GM23338 (cell line): ENCODE results near the gene SLC39A5. TPM values are rescaled to one million over a fixed set of nuclear protein-coding genes. Genes with fewer than 3 reads are reported as not detected.

ENCODE experiments used
- ATAC-seq: fragments of 200-7000 bp; cut with Tn5 transposase; 3 replicates; pipeline ENCODE4 v1.9.1; 2020
- DNase-seq: peaks from one replicate; pipeline ENCODE4 v3.0.0-alpha.2; 2015; ENCODE audit warnings: low spot score
- H2AFZ ChIP-seq: fragments of 200-600 bp; sonication (generic); 2 replicates; pipeline ENCODE4 v1.8.0; 2016; ENCODE audit warnings: antibody characterized with exemption, mild to moderate bottlenecking, moderate library complexity
- H3F3A ChIP-seq: fragments of 200-600 bp; sonication (generic); replicated peaks from 2 replicates; pipeline ENCODE4 v1.8.0; 2017; ENCODE audit warnings: antibody characterized with exemption, mixed run types, low read depth
- H3K27ac ChIP-seq: fragments of 200-600 bp; sonication (generic); 2 replicates; pipeline ENCODE4 v1.6.1; 2016; ENCODE audit warnings: low read depth
- H3K27me3 ChIP-seq: fragments of 200-600 bp; sonication (generic); 2 replicates; pipeline ENCODE4 v1.8.0; 2016; ENCODE audit warnings: mild to moderate bottlenecking, mixed run types, moderate library complexity; ENCODE audit not compliant: insufficient read depth
- H3K36me3 ChIP-seq: fragments of 200-600 bp; sonication (generic); 2 replicates; pipeline ENCODE4 v1.8.0; 2016; ENCODE audit warnings: mild to moderate bottlenecking; ENCODE audit not compliant: insufficient read depth
- H3K4me1 ChIP-seq: fragments of 200-600 bp; sonication (generic); 2 replicates; pipeline ENCODE4 v1.8.0; 2016; ENCODE audit warnings: mild to moderate bottlenecking, moderate library complexity; ENCODE audit not compliant: insufficient read depth
- H3K4me2 ChIP-seq: fragments of 200-600 bp; sonication (generic); 2 replicates; pipeline ENCODE4 v1.7.1; 2017; ENCODE audit warnings: mixed run types
- H3K4me3 ChIP-seq: fragments of 200-600 bp; sonication (generic); 2 replicates; pipeline ENCODE4 v1.6.1; 2016; ENCODE audit warnings: mixed run types
- H3K79me2 ChIP-seq: fragments of 200-600 bp; sonication (generic); replicated peaks from 2 replicates; pipeline ENCODE4 v1.8.0; 2017; ENCODE audit warnings: mild to moderate bottlenecking; ENCODE audit not compliant: insufficient read depth
- H3K9me2 ChIP-seq: fragments of 200-600 bp; sonication (generic); 2 replicates; pipeline ENCODE4 v1.8.0; 2017; ENCODE audit not compliant: insufficient read depth
- H4K20me1 ChIP-seq: fragments of 200-600 bp; sonication (generic); replicated peaks from 2 replicates; pipeline ENCODE4 v1.8.0; 2017; ENCODE audit warnings: mild to moderate bottlenecking; ENCODE audit not compliant: insufficient read depth
- H3K27ac Mint-ChIP-seq: 2 replicates; pipeline ENCODE4 v1.8.0; 2020; ENCODE audit warnings: inconsistent platforms, mild to moderate bottlenecking, moderate library complexity, mixed read lengths
- H3K27me3 Mint-ChIP-seq: 3 replicates; pipeline ENCODE4 v1.8.0; 2022; ENCODE audit warnings: low read depth, mild to moderate bottlenecking, moderate library complexity, mixed read lengths, inconsistent platforms; ENCODE audit not compliant: insufficient read depth, poor library complexity
- H3K36me3 Mint-ChIP-seq: 3 replicates; pipeline ENCODE4 v1.8.0; 2021; ENCODE audit warnings: low read depth, mild to moderate bottlenecking, inconsistent platforms, moderate library complexity, mixed read lengths
- H3K4me1 Mint-ChIP-seq: 3 replicates; pipeline ENCODE4 v1.8.0; 2020; ENCODE audit warnings: mild to moderate bottlenecking, inconsistent platforms, mixed read lengths
- H3K4me3 Mint-ChIP-seq: 3 replicates; pipeline ENCODE4 v1.8.0; 2021; ENCODE audit warnings: moderate library complexity, mild to moderate bottlenecking, inconsistent platforms, mixed read lengths
- H3K9me3 Mint-ChIP-seq: 3 replicates; pipeline ENCODE4 v1.8.0; 2020; ENCODE audit warnings: moderate library complexity, mild to moderate bottlenecking, inconsistent platforms, mixed read lengths
- CREB1 ChIP-seq: fragments of 250-450 bp; sonication (Bioruptor Pico); IDR thresholded peaks from 2 replicates; pipeline ENCODE4 v1.5.0; 2020; ENCODE audit warnings: low read depth, mild to moderate bottlenecking, moderate library complexity
- CTCF ChIP-seq, 2 experiments: fragments of 200-600 bp in 1 of 2; sonication (generic) in 1 of 2; conservative IDR thresholded peaks; 2 replicates each; pipeline versions ENCODE4 v1.5.1 to v1.6.1; 2016 to 2017; ENCODE audit warnings: antibody characterized with exemption in 2 of 2, low read depth in 2 of 2, mild to moderate bottlenecking in 2 of 2, moderate library complexity in 1 of 2
- ETS1 ChIP-seq: IDR thresholded peaks from 2 replicates; pipeline ENCODE4 v1.6.1; 2016; ENCODE audit warnings: antibody characterized with exemption
- EZH2 ChIP-seq: fragments of 200-600 bp; sonication (generic); IDR thresholded peaks from one replicate; pipeline ENCODE4 v1.8.0; 2017; ENCODE audit warnings: antibody characterized with exemption, mild to moderate bottlenecking, low read depth; ENCODE audit not compliant: unreplicated experiment
- EZH2phosphoT487 ChIP-seq: fragments of 200-600 bp; sonication (generic); IDR thresholded peaks from one replicate; pipeline ENCODE4 v1.8.1; 2018; ENCODE audit warnings: antibody characterized with exemption; ENCODE audit not compliant: unreplicated experiment
- JUNB ChIP-seq: IDR thresholded peaks from one replicate; pipeline ENCODE4 v1.6.1; 2016; ENCODE audit warnings: antibody characterized with exemption; ENCODE audit not compliant: unreplicated experiment
- NANOG ChIP-seq: IDR thresholded peaks from 2 replicates; pipeline ENCODE4 v1.6.1; 2016; ENCODE audit warnings: antibody characterized with exemption, borderline replicate concordance
- POLR2AphosphoS5 ChIP-seq: IDR thresholded peaks from 2 replicates; pipeline ENCODE4 v1.6.1; 2016; ENCODE audit warnings: antibody characterized with exemption, low read depth
- REST ChIP-seq: IDR thresholded peaks from one replicate; pipeline ENCODE4 v1.6.1; 2018; ENCODE audit warnings: antibody characterized with exemption; ENCODE audit not compliant: unreplicated experiment
- STAT1 ChIP-seq: IDR thresholded peaks from one replicate; pipeline ENCODE4 v1.6.1; 2016; ENCODE audit warnings: antibody characterized with exemption; ENCODE audit not compliant: unreplicated experiment
- ZNF114 ChIP-seq: fragments of 250-450 bp; sonication (Bioruptor Pico); IDR thresholded peaks from 2 replicates; pipeline ENCODE4 v1.5.0; 2020; ENCODE audit warnings: mild to moderate bottlenecking, moderate library complexity
- ZNF331 ChIP-seq: fragments of 250-450 bp; sonication (Bioruptor Pico); IDR thresholded peaks from 2 replicates; pipeline ENCODE4 v1.5.0; 2020; ENCODE audit warnings: low read depth, mild to moderate bottlenecking, moderate library complexity
- ZNF462 ChIP-seq: fragments of 250-450 bp; sonication (Bioruptor Pico); IDR thresholded peaks from 2 replicates; pipeline ENCODE4 v1.5.0; 2020; ENCODE audit warnings: mild to moderate bottlenecking, moderate library complexity
- polyA plus RNA-seq: library from polyadenylated mRNA; unstranded; fragments of >200 nt; fragmentation: Nextera tagmentation; extraction: Ambion mirVana; gene quantifications from 2 replicates; pipeline ENCODE4 v1.2.1, GENCODE V29; 2016
- total RNA-seq: library from RNA; depleted of rRNA; stranded (reverse); fragments of >200 nt; shearing (Covaris generic); gene quantifications from 2 replicates; pipeline ENCODE4 v1.2.3, GENCODE V29; 2014

Gene SLC39A5
- total and polyA plus RNA-seq, 2 experiments from 2014 or later, result 0.29 to 0.59 TPM

- peak overlapping the region; percentile 1 for H2AFZ ChIP-seq
- H3K27ac ChIP-seq, result peak overlapping the region; percentile 33
- peaks cover 9% of the 10 kb centered on the region; the same call in 1 of the 2 replicates for H3K36me3 ChIP-seq
- Mint-ChIP-seq H3K9me3 (peaks cover 6% of the 10 kb centered on the region; the same call in 2 of the 3 replicates), H3K36me3 (peaks cover 44% of the 10 kb centered on the region), H3K27ac (peak overlapping the region; percentile 98), H3K27me3 (peaks cover 15% of the 10 kb centered on the region), H3K4me1 (peaks cover 29% of the 10 kb centered on the region), H3K4me3 (peak overlapping the region; percentile 99)
- DNase-seq (peak; percentile 48), ATAC-seq (no peak; the same call in 2 of the 3 replicates)
- peaks cover 16% of the 10 kb centered on the region; the same call in 1 of the 2 replicates for H3F3A ChIP-seq
- peaks cover 12% of the 10 kb centered on the region for H3K4me1 ChIP-seq
- H3K4me3 ChIP-seq, result peak overlapping the region; percentile 100
- H3K9me2 ChIP-seq, result no peaks in the 10 kb centered on the region
- H3K79me2 ChIP-seq, result peaks cover 31% of the 10 kb centered on the region
- TF ChIP-seq EZH2, result no peak
- no peak for TF ChIP-seq STAT1
- TF ChIP-seq POLR2AphosphoS5, result no peak
- TF ChIP-seq ETS1, result no peak
- TF ChIP-seq EZH2phosphoT487, result no peak
- no peak for TF ChIP-seq ZNF331 (CRISPR knock-in tag)
- TF ChIP-seq NANOG, result no peak
- TF ChIP-seq CTCF (conservative IDR thresholded peaks at IDR 0.05; ENCODE audit: low read depth in 2 of 2), result no peak
- TF ChIP-seq CREB1 (CRISPR knock-in tag), result no peak
- no peak for TF ChIP-seq ZNF462 (CRISPR knock-in tag)
- TF ChIP-seq ZNF114, result no peak
- TF ChIP-seq JUNB, result no peak
- TF ChIP-seq REST, result no peak
- peak overlapping the region; percentile 97 for H3K4me2 ChIP-seq
- H3K27me3 ChIP-seq, result no peaks in the 10 kb centered on the region
- H4K20me1 ChIP-seq, result peaks cover 13% of the 10 kb centered on the region
These were observed 39.1 kb upstream of the SLC39A5 start for GRCh38 chr12:56190695-56191155.
